ENCODE measurements around the gene PVRIG.
"Not testable (repeated sequence)": the region's sequence is repeated elsewhere in the genome, so short reads cannot be mapped to it uniquely, and the experiment has no call there.

DNA sequence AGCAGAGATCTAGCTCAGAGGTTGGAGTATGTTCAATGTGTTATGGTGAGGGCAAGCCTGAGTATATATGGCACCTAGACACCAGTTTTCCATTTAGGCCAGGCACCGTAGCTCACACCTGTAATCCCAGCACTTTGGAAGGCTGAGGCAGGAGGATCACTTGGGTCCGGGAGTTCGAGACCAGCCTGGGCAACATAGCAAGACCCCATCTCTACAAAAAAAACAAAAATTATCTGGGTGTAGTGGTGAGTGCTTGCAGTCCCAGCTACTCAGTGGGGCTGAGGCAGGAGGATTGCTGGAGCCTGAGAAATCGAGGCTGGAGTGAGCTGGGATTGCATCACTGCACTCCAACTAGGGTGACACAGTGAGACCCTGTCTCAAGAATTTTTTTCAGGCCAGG, 43.1 kb downstream of the PVRIG start:
- TF ChIP-seq, protein P1, sequence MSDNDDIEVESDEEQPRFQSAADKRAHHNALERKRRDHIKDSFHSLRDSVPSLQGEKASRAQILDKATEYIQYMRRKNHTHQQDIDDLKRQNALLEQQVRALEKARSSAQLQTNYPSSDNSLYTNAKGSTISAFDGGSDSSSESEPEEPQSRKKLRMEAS (IDR thresholded peaks at IDR 0.05; ENCODE audit: low read depth, low read length) = not testable (repeated sequence)
- not testable (repeated sequence) for TF ChIP-seq CTCF (IDR thresholded peaks at IDR 0.05; ENCODE audit: low read depth, low read length)

Measured in NB4 (cell line).